HG03565 (cell line): ENCODE data around the gene SMC1B.

Experiments
- ATAC-seq: cut with Tn5 transposase; IDR thresholded peaks from one replicate; pipeline ENCODE4 v1.9.1; 2021; ENCODE audit warnings: mild to moderate bottlenecking, moderate library complexity; ENCODE audit not compliant: unreplicated experiment

The SMC1B gene

DNA sequence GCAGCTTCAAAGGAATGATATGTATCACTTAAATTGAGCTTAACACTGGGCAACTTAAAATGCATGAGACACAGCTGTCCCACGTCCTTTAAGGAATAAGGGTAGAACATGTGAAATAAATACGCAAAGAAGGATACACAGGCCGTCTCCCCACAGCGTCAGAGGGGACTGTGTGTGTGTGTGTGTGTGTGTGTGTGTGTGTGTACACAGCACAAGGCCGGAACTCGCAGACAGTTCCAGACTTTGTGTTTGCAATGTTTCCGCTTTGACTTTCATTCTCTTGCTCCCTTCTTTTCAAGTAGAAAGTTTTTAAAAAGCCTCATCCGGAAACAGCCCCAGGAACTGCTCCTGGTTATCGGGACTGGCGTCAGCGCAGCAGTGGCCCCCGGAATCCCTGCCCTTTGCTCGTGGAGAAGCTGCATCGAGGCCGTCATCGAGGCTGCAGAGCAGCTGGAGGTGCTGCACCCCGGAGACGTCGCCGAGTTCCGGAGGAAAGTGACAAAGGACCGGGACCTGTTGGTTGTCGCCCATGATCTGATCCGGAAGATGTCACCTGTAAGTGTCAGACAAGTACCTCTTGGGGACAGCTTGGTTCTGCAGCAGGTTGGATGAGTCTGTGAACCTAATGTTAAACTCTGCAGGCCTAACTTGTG lies 90.4 kb downstream of the SMC1B start:
- no peak for ATAC-seq

DNA sequence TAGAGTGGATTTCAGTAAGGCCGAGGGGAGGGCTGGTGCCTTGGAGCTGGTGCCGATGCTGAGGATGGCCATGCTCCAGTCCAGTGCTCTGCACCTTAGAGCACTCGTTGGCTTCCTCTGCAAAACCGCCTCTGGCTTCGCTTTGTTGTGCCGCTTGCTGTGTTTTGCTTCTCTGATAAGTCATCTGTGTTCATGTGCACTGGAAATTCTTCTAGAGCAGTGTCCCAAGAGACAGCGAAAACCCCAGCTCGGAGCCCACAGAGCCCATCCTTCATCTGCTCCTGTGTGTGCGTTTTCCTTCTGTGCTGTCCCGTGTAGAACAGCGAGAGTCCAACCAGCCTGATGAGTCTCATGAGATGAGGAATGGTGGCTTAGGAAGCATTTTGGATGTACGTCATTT lies 91.6 kb downstream of the SMC1B start:
- no peak for ATAC-seq

- ATAC-seq = no peak
These were observed 92.9 kb downstream of the SMC1B start for GRCh38 chr22:45320357-45320976.

DNA sequence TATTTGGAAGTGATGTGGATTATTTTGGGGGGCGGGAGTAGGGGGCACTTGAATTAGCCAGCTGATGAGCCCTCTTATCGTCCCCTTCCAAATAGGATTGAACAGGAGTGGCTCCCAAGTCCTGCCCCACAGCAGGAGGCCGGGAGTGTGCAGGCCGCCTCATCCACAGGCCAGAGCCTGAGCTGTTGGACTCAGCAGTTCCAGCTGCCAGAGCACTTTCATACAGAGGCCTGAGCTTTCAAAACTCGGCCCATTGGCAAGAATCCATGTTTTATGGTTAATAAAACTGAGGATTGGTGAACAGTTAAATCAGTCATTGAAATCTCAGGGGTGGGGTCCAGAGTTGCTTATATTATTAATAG lies 94.1 kb downstream of the SMC1B start:
- no peak for ATAC-seq

DNA sequence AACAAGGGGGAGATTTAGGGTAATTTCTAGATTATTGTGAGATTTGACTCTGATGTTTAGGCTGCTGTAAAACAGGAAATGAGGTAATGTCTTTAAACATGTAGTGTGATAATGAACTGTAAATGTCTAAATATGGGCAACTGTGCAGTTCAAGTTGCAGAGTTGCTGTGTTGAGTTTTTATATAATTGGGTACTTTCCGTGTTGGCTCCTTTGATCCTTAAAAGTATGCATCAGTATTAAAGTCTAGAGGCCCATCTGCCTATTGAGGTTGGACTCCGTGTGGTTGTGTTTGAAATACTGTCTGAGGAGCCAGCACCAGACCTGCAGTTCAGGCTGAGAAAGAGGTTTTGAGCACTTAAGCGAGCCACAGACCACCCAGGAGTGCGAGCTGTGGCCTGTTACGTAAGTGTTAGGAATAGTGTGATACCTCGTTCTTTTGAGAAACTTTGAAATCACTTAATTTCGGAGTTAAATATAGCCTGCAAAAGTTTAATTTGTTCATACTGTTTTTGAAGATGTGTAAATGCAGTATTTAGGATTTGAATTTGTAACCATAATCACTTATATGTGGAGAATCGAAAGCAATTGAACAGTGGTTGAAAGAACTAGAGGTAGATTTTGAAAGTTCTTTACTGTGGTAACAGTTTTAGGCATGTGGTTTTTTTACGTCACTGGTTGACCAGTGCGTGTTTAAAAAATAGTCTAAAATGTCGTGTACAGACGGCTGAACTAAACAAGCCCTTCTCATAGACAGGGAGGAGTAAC lies 94.7 kb downstream of the SMC1B start:
- ATAC-seq = no peak

- ATAC-seq = no peak
These were observed 95.2 kb downstream of the SMC1B start for GRCh38 chr22:45318168-45318557.

GRCh38 chr22:45317551-45318167 lies 95.7 kb downstream of the SMC1B start:
- ATAC-seq = no peak

DNA sequence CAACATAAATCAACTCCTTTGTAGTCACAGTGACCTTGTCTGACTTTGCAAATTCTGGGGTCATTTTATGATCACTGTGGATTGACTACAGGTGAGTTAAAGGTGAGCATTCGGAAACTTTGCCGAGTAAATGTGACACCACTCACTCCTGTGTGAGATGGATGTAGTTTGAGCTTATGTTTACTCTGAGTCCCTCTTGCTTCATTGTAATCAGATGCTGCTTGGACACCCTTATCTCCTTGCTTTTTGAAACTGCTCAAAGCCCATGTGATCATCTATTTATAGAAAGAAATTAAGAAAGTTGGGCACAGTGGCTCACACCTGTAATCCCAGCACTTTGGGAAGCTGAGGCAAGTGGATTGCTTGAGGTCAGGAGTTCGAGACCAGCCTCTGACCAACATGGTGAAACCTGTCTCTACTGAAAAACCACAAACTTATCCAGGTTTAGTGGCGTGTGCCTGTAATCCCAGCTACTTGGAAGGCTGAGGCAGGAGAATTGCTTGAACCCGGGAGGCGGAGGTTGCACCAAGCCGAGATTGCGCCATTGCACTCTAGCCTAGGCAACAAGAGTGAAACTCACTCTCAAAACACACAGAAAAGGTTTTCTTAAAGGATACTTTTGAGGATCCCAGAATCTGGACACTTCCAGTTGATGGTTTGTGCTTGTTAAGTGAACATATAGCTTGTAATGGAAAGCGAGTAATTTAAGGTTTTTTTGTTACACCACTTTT lies 96.4 kb downstream of the SMC1B start:
- ATAC-seq = no peak

DNA sequence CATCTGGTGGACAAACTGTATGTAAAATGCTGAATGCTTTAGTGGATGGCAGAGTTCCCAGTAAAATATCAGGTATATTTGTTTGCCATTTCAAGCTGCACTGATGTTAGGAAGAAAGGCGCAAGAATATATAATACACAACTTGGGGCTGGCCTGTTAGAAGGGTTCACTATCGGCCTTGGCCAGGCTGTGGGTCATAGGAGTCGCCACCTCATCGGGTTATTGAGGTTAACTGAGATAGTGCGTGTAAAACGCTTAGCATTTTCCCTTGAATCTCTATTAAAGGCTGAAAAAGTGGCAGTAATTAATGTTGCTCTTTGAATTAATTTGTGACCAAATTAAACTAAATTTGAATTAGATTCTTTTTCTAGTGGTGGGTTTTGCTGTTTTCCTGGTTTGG lies 98.6 kb downstream of the SMC1B start:
- ATAC-seq = no peak

DNA sequence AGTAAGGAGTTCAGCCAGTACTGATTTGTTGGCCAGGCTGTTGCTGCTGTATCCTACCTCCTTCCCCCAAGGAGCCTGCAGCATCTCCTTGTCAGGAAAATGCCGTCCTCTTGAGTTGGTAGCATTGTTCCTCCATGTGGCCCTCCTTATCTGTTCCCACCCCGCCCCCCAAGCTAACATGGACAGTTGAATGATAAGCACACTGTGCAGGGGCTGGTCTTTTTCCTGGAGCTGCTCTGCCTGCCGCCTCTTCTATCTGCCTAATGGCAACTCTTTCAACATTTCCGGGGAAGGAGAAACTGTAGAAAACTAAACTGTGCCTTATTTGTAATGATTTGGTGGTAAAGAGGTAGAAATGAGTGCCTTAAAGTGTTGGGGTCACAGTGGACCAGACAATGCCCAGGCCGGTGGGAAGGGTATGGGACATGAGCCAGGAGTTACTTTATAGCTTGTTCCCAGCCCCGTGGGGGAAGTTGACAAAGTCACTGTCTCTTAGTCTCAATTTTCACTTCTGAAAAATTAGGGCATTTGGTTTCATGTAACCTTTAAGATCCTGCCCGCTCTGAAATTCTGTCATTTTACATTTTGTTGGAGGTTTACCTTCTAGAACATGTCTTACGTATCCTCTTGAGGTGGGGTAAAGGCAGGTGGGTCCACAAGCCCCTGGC lies 99.2 kb downstream of the SMC1B start:
- no peak for ATAC-seq

DNA sequence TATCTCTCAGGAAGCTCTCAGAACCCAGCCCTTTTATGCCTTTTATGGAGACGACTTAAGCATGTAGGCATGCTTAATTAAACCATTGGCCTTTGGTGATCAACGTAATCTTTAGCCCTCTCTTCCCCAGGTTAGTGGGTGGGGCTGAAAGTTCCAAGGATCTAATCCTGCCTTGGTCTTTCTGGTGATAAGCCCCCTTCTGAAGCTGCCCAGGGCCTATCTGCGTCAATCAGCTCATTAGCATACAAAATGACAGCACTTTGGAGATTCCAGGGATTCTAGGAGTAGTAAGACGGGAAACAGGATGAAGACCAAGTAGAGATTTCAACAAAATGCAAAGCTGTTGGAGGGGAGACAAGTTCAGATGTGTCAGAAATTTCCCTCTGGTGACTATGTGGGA lies 100.5 kb downstream of the SMC1B start:
- no peak for ATAC-seq

- ATAC-seq = no peak
These were observed 101.0 kb downstream of the SMC1B start for GRCh38 chr22:45312415-45312814.

DNA sequence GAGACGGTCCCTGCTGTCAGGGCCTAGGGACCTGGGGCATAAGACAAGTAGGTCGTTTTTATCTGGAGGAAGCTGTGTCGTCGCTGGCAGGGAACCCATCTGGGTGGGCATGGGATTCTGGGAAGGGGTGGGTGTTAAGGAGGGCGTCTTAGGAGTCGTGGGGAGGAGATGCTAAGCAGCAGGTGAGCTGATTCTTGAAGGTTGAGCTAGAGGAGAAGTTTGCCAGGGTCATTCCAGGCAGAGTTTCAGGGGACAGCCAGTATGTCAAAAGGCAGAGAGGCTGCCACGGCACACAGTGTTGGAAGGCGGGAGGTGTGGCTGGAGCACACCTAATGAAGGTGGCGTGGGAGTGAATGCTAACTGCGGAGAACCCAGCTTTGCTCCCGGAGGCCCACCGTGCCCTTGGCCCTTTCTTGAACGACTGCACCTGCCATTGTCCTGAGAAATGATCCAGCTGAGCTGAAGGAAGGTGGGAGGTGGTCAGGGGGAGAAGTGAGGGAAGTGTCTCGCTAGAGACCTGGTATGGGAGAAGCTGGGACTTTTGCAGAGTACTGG lies 102.3 kb downstream of the SMC1B start:
- ATAC-seq = no peak

- ATAC-seq = no peak
These were observed 102.9 kb downstream of the SMC1B start for GRCh38 chr22:45310331-45310976.

DNA sequence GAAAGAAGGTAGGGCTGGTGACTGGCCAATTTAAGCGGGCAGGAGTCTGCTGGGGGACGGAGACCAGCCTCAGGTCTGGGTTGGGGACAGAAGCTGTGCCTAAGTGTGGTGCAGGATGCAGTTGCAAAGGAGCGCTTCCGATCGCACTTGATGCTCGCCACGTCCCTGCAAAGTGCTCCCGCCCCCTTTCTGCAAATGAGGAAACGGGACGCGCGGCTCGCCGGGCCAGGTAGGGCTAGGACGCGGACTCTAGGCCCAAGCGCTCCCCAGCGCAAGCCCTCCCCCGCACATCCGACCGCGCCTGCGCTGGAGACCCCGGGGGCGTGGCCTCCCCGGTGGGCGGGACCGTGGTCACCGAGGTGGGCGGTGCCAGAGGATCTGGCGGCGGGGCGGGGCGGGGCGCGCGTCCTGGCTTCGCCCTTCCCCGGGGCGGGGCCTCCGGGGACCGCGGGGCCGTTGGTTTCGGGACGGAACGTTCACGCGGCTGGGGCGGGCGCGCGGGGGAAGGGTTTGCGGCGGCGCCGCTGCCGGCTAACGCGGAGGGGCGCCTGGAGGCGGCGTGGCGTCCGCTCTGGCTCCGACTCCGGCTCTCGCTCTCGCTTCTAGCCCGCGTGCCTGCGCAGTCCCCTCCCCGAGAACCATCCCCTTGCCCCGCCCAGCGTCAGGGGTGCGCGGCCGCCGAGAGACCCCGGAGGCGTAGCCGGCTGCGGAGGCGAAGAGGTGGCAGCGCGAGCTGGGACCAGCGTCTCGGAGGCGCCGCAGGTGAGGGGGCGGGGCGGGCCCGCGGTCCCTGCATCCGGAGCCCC lies 103.8 kb downstream of the SMC1B start, which contains the start of gene FAM118A:
TSS of gene FAM118A (plus strand) at position 513 of the 806 bp plus-strand sequence. CDS start 12,446 bp downstream, outside the sequence.
- ATAC-seq = peak; percentile 69

- no peak for ATAC-seq
These were observed 104.4 kb downstream of the SMC1B start for GRCh38 chr22:45308957-45309421.

- ATAC-seq = no peak
These were observed 104.9 kb downstream of the SMC1B start for GRCh38 chr22:45308391-45308956.

DNA sequence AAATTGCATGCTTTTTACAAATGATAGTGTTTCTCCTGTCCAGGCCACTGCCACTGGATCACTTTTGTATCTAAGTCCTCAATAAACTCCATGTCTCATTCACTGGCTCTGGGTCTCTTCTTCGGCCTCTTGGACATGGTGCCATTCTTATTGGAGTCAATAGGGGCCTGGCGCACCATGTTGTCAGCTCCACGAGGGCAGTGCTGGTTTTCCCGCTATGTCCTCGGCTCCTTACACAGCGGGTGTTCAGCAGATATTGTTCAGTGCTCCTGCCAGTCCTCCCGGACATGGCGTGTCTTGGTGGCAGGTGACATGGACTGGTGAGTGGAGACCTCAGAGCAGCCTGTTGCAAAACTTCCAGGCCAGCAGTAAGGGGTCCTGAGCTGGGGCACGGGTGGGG lies 107.3 kb downstream of the SMC1B start:
- ATAC-seq = no peak
